HG02973 (cell line): ENCODE results near the gene PHACTR3.

ENCODE experiments used
- ATAC-seq: cut with Tn5 transposase; IDR thresholded peaks from one replicate; pipeline ENCODE4 v1.9.1; 2021; ENCODE audit warnings: moderate library complexity; ENCODE audit not compliant: unreplicated experiment

PHACTR3 gene

GRCh38 chr20:59668926-59669850, 64.8 kb downstream of the PHACTR3 start:
- no peak for ATAC-seq

DNA sequence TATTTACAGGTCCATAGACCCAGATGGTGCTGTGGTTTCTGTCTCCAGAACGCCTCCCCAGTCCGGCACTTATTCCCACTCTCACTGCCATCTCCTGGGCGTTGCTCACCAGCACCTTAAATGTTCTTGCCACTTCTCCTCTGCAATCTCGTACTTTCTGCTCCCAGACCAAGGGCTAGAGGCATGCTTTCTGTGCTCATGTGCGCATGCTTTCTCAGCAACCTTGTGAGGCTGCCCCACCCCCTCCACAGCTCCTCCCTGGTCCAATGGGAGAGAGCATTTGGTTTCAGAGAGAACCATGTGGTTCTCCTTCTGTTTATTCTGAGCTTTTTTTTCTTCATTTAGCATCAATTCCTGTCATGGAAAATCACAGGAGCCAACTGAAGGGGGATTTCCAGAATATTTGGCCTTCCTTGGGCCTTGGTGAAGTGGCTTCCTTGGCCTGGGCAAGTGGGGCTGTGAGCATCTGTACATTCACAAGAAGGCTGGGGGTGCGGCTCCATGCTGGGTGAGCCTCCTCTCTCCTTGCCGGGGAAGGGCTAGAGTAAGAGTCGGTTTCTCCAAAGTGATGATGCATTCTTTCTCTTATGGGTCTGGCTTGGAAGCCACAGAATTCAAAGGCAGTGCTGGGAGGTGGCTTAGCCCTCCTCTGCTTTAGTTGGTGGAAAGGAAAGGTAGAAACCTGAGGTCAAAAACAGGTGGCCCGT, 66.6 kb downstream of the PHACTR3 start:
- ATAC-seq = no peak

DNA sequence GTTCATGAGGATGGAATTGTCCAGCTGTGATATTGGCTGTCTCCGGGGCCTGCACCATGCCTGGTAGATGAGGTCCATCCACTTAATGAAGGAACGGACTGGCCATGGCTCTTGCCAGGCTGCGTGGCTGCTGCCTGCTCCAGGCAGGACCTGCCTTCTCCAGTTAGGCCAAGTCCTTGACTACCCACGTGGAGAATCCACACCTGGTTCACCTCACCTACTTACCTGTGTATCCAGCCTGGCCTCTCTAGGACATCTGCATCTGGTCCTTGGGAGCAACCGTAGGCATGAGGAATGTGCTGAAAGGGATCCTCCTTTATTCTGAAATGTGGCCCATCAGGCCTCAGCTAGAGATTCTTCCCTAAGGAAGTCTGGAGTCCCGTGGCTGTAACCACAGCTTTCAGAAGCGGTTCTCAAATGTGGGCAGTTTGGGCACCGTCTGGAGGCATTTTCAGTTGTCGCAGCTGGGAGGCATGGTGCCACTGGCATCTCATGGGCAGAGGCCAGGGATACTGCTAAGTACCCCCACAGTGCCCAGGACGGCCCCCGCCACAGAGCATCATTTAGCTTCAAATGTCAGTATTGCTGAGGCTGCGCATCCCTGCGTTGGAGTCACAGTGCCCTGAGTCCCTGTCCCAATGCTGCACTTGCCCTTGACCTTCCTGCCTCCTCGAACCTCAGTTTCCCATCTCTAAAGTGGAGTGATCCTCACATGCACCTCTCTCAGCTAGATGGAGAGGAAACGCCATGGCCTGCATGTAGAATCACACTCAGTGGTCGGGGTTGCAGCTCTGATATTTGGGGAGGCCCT, 67.5 kb downstream of the PHACTR3 start:
- no peak for ATAC-seq

- ATAC-seq = no peak
Measured at GRCh38 chr20:59672576-59672975, 68.2 kb downstream of the PHACTR3 start.

- ATAC-seq = no peak
Measured at GRCh38 chr20:59673288-59673997, 69.1 kb downstream of the PHACTR3 start.

- no peak for ATAC-seq
Measured at GRCh38 chr20:59673998-59674445, 69.7 kb downstream of the PHACTR3 start.

DNA sequence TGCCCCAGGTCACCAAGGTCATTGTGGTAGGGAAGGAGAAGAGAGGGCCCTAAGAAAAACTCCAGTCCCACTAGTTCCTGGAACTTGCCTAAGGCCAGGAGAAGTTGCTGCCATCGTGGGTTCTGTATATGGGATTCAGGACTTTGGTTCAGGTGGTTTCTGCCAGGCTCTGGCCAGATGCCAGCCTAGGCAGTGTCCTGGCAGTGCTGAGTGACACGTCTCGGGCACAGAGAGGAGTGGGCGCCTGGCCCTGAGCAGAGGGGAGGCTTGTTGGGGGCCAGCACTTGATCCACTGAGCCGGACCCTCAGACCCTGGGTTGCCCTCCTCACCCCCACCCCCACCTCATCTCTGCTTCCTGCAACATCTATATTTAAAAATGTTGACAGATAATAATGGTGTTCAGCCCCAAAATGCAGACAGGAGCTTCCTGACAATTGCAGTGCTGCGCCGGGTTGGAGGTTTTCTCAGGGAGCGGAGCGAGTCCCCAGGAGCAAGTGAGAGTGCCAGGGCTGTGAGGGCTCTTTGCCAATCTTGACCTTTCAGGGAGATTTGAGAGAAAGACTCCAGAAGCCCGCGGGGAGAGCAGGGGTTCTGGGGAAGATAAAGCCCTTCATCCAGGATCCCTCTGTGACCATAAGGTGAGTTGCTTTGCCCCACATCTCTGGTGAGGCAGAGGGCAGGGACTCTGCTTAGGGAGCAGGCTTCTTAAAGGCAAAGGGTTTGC, 71.9 kb downstream of the PHACTR3 start:
- no peak for ATAC-seq

DNA sequence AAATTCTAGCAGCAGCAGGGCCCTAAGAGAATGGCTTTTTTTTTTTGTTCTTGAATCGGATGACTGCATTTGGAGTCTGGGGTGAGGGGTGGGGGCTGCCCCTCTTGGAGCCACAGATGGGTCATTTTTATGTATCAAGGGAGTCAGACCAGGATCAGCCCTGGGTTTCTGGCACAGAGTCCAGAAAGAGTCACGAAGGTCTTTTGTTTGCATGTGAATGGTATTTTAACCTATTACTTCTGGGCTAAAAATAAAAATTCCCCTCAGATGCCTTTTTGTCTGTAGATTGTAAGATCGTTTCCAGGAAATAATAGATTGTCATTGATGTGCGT, 72.5 kb downstream of the PHACTR3 start:
- no peak for ATAC-seq

- no peak for ATAC-seq
Measured at GRCh38 chr20:59677586-59677985, 73.2 kb downstream of the PHACTR3 start.

DNA sequence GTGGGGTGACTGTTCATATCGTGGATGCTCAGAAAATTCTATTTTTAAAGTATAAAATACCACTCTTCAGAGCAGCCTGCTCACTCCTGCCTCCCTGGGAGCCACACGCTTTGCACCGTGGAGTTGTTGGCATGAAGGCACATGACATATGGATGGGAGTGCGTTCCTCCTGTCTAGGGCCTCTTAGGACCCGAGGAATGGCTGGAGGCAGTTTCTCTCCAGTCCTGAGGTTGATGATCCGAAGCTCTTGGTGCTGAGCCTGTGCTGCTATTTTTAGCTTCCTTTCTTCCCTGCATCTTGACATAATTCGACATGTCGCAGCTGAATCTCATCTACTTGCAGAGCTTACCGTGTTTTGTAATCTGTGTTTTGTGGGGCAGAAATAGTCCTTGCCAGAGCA, 73.9 kb downstream of the PHACTR3 start:
- no peak for ATAC-seq

DNA sequence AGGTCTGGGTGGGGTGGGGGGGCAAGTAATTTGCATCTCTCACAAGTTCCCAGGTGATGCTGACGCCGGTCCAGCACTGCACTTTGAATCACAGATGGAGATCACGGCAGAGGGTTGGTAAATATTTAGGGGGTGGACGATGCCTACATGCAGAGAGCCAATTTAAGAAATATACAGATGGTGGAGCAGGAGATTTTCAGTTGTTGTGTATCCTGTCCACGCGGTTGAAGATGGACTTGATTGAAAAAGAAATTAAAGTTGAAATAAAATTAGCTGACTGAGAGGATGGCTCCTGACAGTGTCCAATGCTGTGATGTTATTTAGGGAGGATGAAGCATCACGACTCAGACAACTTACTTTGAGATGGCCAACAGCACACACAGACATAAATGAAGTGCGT, 74.6 kb downstream of the PHACTR3 start:
- no peak for ATAC-seq

GRCh38 chr20:59680148-59680650, 75.9 kb downstream of the PHACTR3 start:
- no peak for ATAC-seq

DNA sequence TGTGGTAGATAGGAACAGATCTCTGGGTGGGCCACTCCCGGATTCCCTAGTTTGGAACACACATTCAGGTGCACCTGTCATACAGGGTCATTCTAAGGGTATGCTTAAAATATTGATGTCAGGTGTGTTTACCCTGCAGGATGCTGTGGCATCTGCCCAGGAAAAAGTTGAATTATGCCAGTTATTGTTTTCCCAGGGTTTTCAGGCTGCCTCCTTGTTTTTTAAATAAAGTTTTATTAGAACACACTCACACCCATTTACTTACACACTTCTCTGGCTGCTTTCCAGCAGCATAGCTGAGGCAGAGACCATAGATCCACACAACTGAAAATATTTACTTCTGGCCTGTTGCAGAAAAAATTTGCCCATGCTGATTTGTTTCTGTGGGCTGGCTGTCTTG, 76.5 kb downstream of the PHACTR3 start:
- no peak for ATAC-seq

- ATAC-seq = no peak
Measured at GRCh38 chr20:59682603-59683002, 78.3 kb downstream of the PHACTR3 start.

DNA sequence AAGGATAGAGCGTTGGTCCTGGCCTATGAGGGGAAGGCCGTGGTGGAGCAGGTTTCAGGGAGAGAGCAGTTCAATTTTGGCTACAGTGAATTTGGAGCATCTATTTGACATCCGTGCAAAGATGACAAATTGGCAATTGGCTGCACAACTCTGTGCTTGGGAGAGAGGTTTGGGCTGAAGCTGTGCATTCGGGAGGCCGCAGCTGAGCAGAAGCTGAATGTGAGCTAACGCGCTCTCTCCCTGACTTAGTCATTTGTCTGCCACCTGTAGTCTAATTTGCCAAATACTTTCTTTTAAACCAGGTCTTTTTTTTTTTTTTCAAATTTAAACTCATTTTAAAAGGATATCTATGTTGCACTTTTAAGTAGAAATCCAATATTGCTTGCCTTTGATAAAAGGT, 78.8 kb downstream of the PHACTR3 start:
- no peak for ATAC-seq

GRCh38 chr20:59684685-59685242, 80.4 kb downstream of the PHACTR3 start:
- ATAC-seq = no peak

DNA sequence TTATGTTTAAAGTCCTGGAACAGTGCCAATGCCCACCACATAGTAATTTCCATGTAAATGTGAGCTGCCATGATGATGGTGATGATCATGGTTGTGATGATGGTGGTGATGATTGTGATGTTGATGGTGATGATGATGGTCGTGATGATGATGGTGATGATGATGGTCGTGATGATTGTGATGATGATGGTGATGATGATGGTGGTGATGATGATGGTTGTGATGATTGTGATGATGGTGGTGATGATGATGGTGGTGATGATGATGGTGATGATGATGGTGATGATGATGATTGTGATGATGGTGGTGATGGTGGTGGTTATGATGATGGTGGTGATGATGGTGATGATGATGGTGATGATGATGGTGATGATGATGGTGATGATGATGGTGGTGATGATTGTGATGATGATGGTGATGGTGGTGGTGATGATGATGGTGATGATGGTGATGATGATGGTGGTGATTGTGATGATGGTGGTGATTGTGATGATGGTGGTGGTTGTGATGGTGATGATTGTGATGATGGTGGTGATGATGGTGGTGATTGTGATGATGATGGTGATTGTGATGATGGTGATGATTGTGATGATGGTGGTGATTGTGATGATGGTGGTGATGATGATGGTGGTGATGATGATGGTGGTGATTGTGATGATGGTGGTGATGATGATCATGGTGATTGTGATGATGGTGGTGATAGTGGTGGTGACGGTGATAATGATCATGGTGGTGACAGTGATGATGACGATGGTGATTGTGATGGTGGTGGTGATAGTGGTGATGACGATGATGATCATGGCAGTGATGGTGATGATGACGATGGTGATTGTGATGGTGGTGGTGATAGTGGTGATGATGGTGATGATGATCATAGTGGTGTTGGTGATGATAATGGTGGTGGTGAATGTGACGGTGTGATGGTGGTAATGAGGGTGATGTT, 82.3 kb downstream of the PHACTR3 start:
- no peak for ATAC-seq

- ATAC-seq = no peak
Measured at GRCh38 chr20:59688356-59688755, 84.0 kb downstream of the PHACTR3 start.

DNA sequence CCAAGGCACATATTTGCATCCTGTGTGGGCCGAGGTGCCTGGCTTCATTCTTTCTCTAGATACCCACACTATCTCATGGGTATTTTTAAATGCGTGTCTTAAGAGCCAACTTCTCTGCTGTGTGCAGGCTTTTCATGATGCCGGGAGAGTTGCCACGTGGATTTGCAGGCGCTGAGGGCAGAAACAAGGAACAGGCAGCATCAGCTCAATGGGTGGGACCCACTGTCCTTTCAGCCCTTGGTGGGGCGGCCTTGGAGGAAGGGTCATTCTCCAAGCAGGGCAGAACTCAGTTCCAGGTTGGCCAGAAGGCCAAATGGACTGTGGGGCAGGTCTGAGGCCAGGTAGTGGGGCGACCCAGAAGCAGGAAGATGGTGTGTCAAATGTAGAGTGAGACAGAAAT, 84.7 kb downstream of the PHACTR3 start:
- no peak for ATAC-seq
